ENCODE results near the gene DZIP1L. TPM values are rescaled to one million over a fixed set of nuclear protein-coding genes. Genes with fewer than 3 reads are reported as not detected.

DZIP1L gene
- total RNA-seq, 1 experiment from 2014 or later, result 11.1 TPM

- intact Hi-C loops (cut with micrococcal nuclease; ENCODE audit: unreplicated experiment), result no loop called here
- Histone ChIP-seq H3K27me3 (ENCODE audit: control insufficient read depth, insufficient read depth, low read length) (no peaks in the 10 kb centered on the region), H3K36me3 (ENCODE audit: control insufficient read depth, insufficient read depth, low read length) (peaks cover 4% of the 10 kb centered on the region; the same call in 1 of the 2 replicates), H3K9me3 (ENCODE audit: control insufficient read depth, insufficient read depth, low read depth, low read length) (no peaks in the 10 kb centered on the region), H3K27ac (ENCODE audit: low read length) (no peak overlapping the region), H3K4me3 (ENCODE audit: low read depth in 2 of 2, low read length in 2 of 2) (no peak overlapping the region), H3K4me1 (ENCODE audit: control insufficient read depth, insufficient read depth, low read length) (no peaks in the 10 kb centered on the region)
- ChIA-PET POLR2A (no interaction called here), CTCF (interaction anchor here (0.8 kb wide), 1 partner anchor 30 kb away, joined by 7 read pairs; no protein-coding TSS in a partner anchor)
- in situ Hi-C loops (cut with HindIII; ENCODE audit: low pct_unique_long_range_greater_than_20kb, low sequenced_read_pairs), result no loop called here
- ATAC-seq (no peak), DNase-seq (ENCODE audit: low read depth, low spot score) (no peak)
- TF ChIP-seq REST (IDR thresholded peaks at IDR 0.05; ENCODE audit: insufficient read depth in 1 of 2, low read depth in 2 of 2, low read length in 1 of 2) (no peak), SIN3A (IDR thresholded peaks at IDR 0.05; ENCODE audit: borderline replicate concordance, insufficient read depth, low read depth, low read length) (no peak), CTCF (IDR thresholded peaks at IDR 0.05) (no peak), TCF7L2 (IDR thresholded peaks at IDR 0.05; ENCODE audit: low read depth, low read length) (no peak), POLR2AphosphoS5 (IDR thresholded peaks at IDR 0.05; ENCODE audit: low read depth, low read length) (no peak)
- no TSS peak for BruUV-seq (replicated peaks)
Measured at GRCh38 chr3:138157743-138158142, 42.3 kb upstream of the DZIP1L start.

DNA sequence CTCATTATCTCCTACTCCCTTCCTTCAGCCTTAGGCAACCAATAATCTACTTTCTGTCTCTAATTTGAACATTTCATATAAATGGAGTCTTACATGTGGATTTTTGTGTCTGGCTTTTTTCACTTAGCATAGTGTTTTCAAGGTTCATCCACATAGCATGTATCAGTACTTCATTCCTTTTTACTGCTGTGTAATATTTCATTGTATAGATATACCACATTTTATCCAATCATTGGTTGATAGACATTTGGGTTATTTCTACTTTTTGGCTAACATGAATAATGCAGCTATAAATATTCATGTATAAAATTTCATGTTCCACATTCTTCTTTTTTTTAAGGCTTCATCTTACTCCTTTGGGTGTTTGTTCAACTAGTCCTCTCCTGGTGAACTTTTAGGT, 39.1 kb upstream of the DZIP1L start:
- CTCF ChIA-PET, result no interaction called here
- no TSS peak for BruUV-seq (replicated peaks)
- no peaks in the 10 kb centered on the region for H3K9me3 ChIP-seq (ENCODE audit: control insufficient read depth, insufficient read depth, low read depth, low read length)
- in situ Hi-C loops (cut with HindIII; ENCODE audit: low pct_unique_long_range_greater_than_20kb, low sequenced_read_pairs), result no loop called here
- no peak overlapping the region for H3K27ac ChIP-seq (ENCODE audit: low read length)
- intact Hi-C loops (cut with micrococcal nuclease; ENCODE audit: unreplicated experiment), result no loop called here
- POLR2A ChIA-PET, result no interaction called here
- no peak overlapping the region for H3K4me3 ChIP-seq (ENCODE audit: low read depth in 2 of 2, low read length in 2 of 2)
- ATAC-seq (no peak), DNase-seq (ENCODE audit: low read depth, low spot score) (no peak)
- no peaks in the 10 kb centered on the region for H3K4me1 ChIP-seq (ENCODE audit: control insufficient read depth, insufficient read depth, low read length)
- no peak for TF ChIP-seq SIN3A (IDR thresholded peaks at IDR 0.05; ENCODE audit: borderline replicate concordance, insufficient read depth, low read depth, low read length)
- no peak for TF ChIP-seq TCF7L2 (IDR thresholded peaks at IDR 0.05; ENCODE audit: low read depth, low read length)
- no peak for TF ChIP-seq CTCF (IDR thresholded peaks at IDR 0.05)
- no peak for TF ChIP-seq POLR2AphosphoS5 (IDR thresholded peaks at IDR 0.05; ENCODE audit: low read depth, low read length)
- no peaks in the 10 kb centered on the region for H3K27me3 ChIP-seq (ENCODE audit: control insufficient read depth, insufficient read depth, low read length)
- H3K36me3 ChIP-seq (ENCODE audit: control insufficient read depth, insufficient read depth, low read length), result no peaks in the 10 kb centered on the region

All from Panc1 (cell line).